RWPE2 (cell line): ENCODE data around the gene ARHGAP15.

ENCODE experiments used
- ATAC-seq: fragments of 200-7000 bp; cut with Tn5 transposase; 3 replicates; pipeline ENCODE4 v1.9.1; 2021; ENCODE audit warnings: low read depth
- DNase-seq: peaks from one replicate; pipeline ENCODE4 v3.0.0-alpha.2; 2020; ENCODE audit warnings: low spot score
- H3K27ac ChIP-seq: fragments of 450-650 bp; 2 replicates; pipeline ENCODE4 v1.5.1; 2017; ENCODE audit warnings: mild to moderate bottlenecking; ENCODE audit not compliant: poor library complexity, severe bottlenecking
- H3K27me3 ChIP-seq: fragments of 250-450 bp; sonication (Bioruptor Pico); 2 replicates; pipeline ENCODE4 v1.5.1; 2021; ENCODE audit warnings: mild to moderate bottlenecking, moderate library complexity; ENCODE audit not compliant: insufficient read depth, poor library complexity, severe bottlenecking
- H3K36me3 ChIP-seq: fragments of 250-450 bp; sonication (Bioruptor Pico); 2 replicates; pipeline ENCODE4 v1.5.1; 2020; ENCODE audit warnings: low read depth, mild to moderate bottlenecking, moderate library complexity
- H3K4me1 ChIP-seq: fragments of 250-450 bp; sonication (Bioruptor Pico); 2 replicates; pipeline ENCODE4 v1.5.1; 2021; ENCODE audit warnings: mild to moderate bottlenecking, moderate library complexity; ENCODE audit not compliant: insufficient read depth, poor library complexity, severe bottlenecking
- H3K4me3 ChIP-seq: fragments of 250-450 bp; sonication (Bioruptor Pico); 2 replicates; pipeline ENCODE4 v1.5.1; 2021; ENCODE audit warnings: mild to moderate bottlenecking, moderate library complexity; ENCODE audit not compliant: severe bottlenecking
- H3K9me3 ChIP-seq: fragments of 250-450 bp; sonication (Bioruptor Pico); 2 replicates; pipeline ENCODE4 v1.5.1; 2021; ENCODE audit warnings: mild to moderate bottlenecking, moderate library complexity; ENCODE audit not compliant: severe bottlenecking
- CTCF ChIP-seq: fragments of 450-650 bp; IDR thresholded peaks from one replicate; pipeline ENCODE4 v1.5.1; 2017; ENCODE audit warnings: mild to moderate bottlenecking, moderate library complexity; ENCODE audit not compliant: poor library complexity, severe bottlenecking

ARHGAP15 gene

GRCh38 chr2:143550500-143550899 is 421.3 kb downstream of the ARHGAP15 start:
- Histone ChIP-seq H3K4me1 (no peaks in the 10 kb centered on the region), H3K4me3 (no peak overlapping the region), H3K27me3 (no peaks in the 10 kb centered on the region), H3K9me3 (no peaks in the 10 kb centered on the region), H3K27ac (no peak overlapping the region), H3K36me3 (no peaks in the 10 kb centered on the region)
- TF ChIP-seq CTCF: no peak
- ATAC-seq (no peak), DNase-seq (no peak)

GRCh38 chr2:143551971-143552650 is 422.9 kb downstream of the ARHGAP15 start:
- no peak for TF ChIP-seq CTCF
- no peak overlapping the region for H3K27ac ChIP-seq

GRCh38 chr2:143553261-143553660 is 424.0 kb downstream of the ARHGAP15 start:
- Histone ChIP-seq H3K9me3 (no peaks in the 10 kb centered on the region), H3K4me1 (no peaks in the 10 kb centered on the region), H3K27me3 (no peaks in the 10 kb centered on the region), H3K4me3 (no peak overlapping the region), H3K36me3 (no peaks in the 10 kb centered on the region), H3K27ac (no peak overlapping the region)
- no peak for ATAC-seq
- TF ChIP-seq CTCF: no peak
- no peak for DNase-seq

More at GRCh38 chr2:143551971-143552650, 422.9 kb downstream of the ARHGAP15 start:
- no peak for ATAC-seq
- Histone ChIP-seq H3K4me1 (no peaks in the 10 kb centered on the region), H3K36me3 (no peaks in the 10 kb centered on the region), H3K4me3 (no peak overlapping the region), H3K27me3 (no peaks in the 10 kb centered on the region), H3K9me3 (no peaks in the 10 kb centered on the region)
- no peak for DNase-seq

- H3K27me3 ChIP-seq: no peaks in the 10 kb centered on the region
- no peak overlapping the region for H3K4me3 ChIP-seq
- ATAC-seq: peak; percentile 44; the same call in 1 of the 3 replicates
- no peaks in the 10 kb centered on the region for H3K9me3 ChIP-seq
- H3K27ac ChIP-seq: no peak overlapping the region
- H3K4me1 ChIP-seq: no peaks in the 10 kb centered on the region
- TF ChIP-seq CTCF: no peak
- no peak for DNase-seq
- H3K36me3 ChIP-seq: no peaks in the 10 kb centered on the region
Observed at GRCh38 chr2:143558665-143559064, 429.4 kb downstream of the ARHGAP15 start.

- Histone ChIP-seq H3K36me3 (no peaks in the 10 kb centered on the region), H3K9me3 (no peaks in the 10 kb centered on the region), H3K27me3 (no peaks in the 10 kb centered on the region), H3K27ac (no peak overlapping the region), H3K4me1 (no peaks in the 10 kb centered on the region), H3K4me3 (no peak overlapping the region)
- ATAC-seq (no peak), DNase-seq (no peak)
- no peak for TF ChIP-seq CTCF
Observed at GRCh38 chr2:143559147-143559546, 429.9 kb downstream of the ARHGAP15 start.
